Putamen (tissue), 1 donor: ENCODE measurements around the gene SLC2A10.

Experiments used
- DNase-seq: peaks from one replicate; pipeline ENCODE4 v3.0.0-alpha.2; 2016; ENCODE audit warnings: low spot score

The SLC2A10 gene

GRCh38 chr20:46735436-46735835, 26.0 kb downstream of the SLC2A10 start:
- DNase-seq: no peak

- DNase-seq: no peak
Measured at GRCh38 chr20:46739431-46740213, 30.2 kb downstream of the SLC2A10 start.

- DNase-seq: no peak
Measured at GRCh38 chr20:46740214-46740609, 30.8 kb downstream of the SLC2A10 start.

- DNase-seq: no peak
Measured at GRCh38 chr20:46741924-46742668, 32.6 kb downstream of the SLC2A10 start.

- no peak for DNase-seq
Measured at GRCh38 chr20:46742669-46743045, 33.2 kb downstream of the SLC2A10 start.

- no peak for DNase-seq
Measured at GRCh38 chr20:46743088-46743487, 33.6 kb downstream of the SLC2A10 start.

GRCh38 chr20:46746956-46747526, 37.6 kb downstream of the SLC2A10 start:
- no peak for DNase-seq

GRCh38 chr20:46749147-46749546, 39.7 kb downstream of the SLC2A10 start:
- no peak for DNase-seq

- no peak for DNase-seq
Measured at GRCh38 chr20:46751856-46752255, 42.4 kb downstream of the SLC2A10 start.

GRCh38 chr20:46752728-46753127, 43.3 kb downstream of the SLC2A10 start:
- DNase-seq: peak; percentile 37

GRCh38 chr20:46755483-46756413, 46.3 kb downstream of the SLC2A10 start:
- no peak for DNase-seq

GRCh38 chr20:46756419-46756818, 47.0 kb downstream of the SLC2A10 start:
- DNase-seq: no peak

GRCh38 chr20:46757135-46757534, 47.7 kb downstream of the SLC2A10 start:
- DNase-seq: no peak

- peak; percentile 18 for DNase-seq
Measured at GRCh38 chr20:46757754-46758678, 48.6 kb downstream of the SLC2A10 start.

- DNase-seq: no peak
Measured at GRCh38 chr20:46758929-46759669, 49.6 kb downstream of the SLC2A10 start.

- no peak for DNase-seq
Measured at GRCh38 chr20:46761566-46761965, 52.1 kb downstream of the SLC2A10 start.

GRCh38 chr20:46764068-46764467, 54.6 kb downstream of the SLC2A10 start:
- DNase-seq: no peak

- no peak for DNase-seq
Measured at GRCh38 chr20:46765506-46766120, 56.2 kb downstream of the SLC2A10 start.

- no peak for DNase-seq
Measured at GRCh38 chr20:46767127-46767761, 57.8 kb downstream of the SLC2A10 start.
